PC-9 (cell line): ENCODE data around the gene KLRC2.
"Not testable (repeated sequence)": the region's sequence is repeated elsewhere in the genome, so short reads cannot be mapped to it uniquely, and the experiment has no call there.

Experiments
- CTCF ChIP-seq: fragments of 200-600 bp; sonication (generic); conservative IDR thresholded peaks from 2 replicates; pipeline ENCODE4 v1.6.1; 2017; ENCODE audit warnings: mixed run types, antibody characterized with exemption, mild to moderate bottlenecking, moderate library complexity
- EZH2 ChIP-seq: fragments of 200-600 bp; sonication (generic); IDR thresholded peaks from 2 replicates; pipeline ENCODE4 v1.8.0; 2017; ENCODE audit warnings: antibody characterized with exemption, low read depth

GRCh38 chr12:10437601-10438000 is 1.8 kb upstream of the KLRC2 start:
- TF ChIP-seq CTCF, EZH2: not testable (repeated sequence)
